Measurements from ENCODE around the gene IFI27L1. TPM values are rescaled to one million over a fixed set of nuclear protein-coding genes. Genes with fewer than 3 reads are reported as not detected.
A peak's percentile ranks its signal among the peaks of the same experiment; 100 is the strongest.

The IFI27L1 gene
- total and polyA plus RNA-seq, 2 of the 13 experiments (the other 11 are each of a cell fraction or from before 2014, with no cell fraction given), result 11.9 to 19.0 TPM

GRCh38 chr14:94110552-94111181 is 29.6 kb downstream of the IFI27L1 start, which contains the start of gene IFI27 (continued):
- no peak for TF ChIP-seq ZNF318 (CRISPR knock-in tag; IDR thresholded peaks at IDR 0.05)
- no peak for TF ChIP-seq PAX8 (CRISPR knock-in tag; IDR thresholded peaks at IDR 0.05; ENCODE audit: borderline replicate concordance)
- TF ChIP-seq PBX3 (CRISPR knock-in tag; IDR thresholded peaks at IDR 0.05; ENCODE audit: borderline replicate concordance), result no peak
- TF ChIP-seq ZNF343 (CRISPR knock-in tag; IDR thresholded peaks at IDR 0.05), result no peak
- peak; percentile 68 for TF ChIP-seq ZNF7 (CRISPR knock-in tag; IDR thresholded peaks at IDR 0.05)
- no peak for TF ChIP-seq REXO4 (CRISPR knock-in tag; IDR thresholded peaks at IDR 0.05; ENCODE audit: borderline replicate concordance)
